BJ (cell line): Measurements from ENCODE around the gene WWOX. TPM values are rescaled to one million over a fixed set of nuclear protein-coding genes. Genes with fewer than 3 reads are reported as not detected.

Experiments used
- CTCF ChIA-PET: fragments of 350-600 bp; formaldehyde crosslinking; extraction: SDS; loops from one replicate; lab custom pipeline; 2021; ENCODE audit warnings: antibody characterized with exemption, inconsistent platforms; lab: Yijun Ruan, JAX
- POLR2A ChIA-PET: fragments of 300-600 bp; sonication (Branson Sonifier 250); formaldehyde crosslinking; extraction: SDS; loops from one replicate; lab custom pipeline; 2021; ENCODE audit warnings: antibody characterized with exemption; lab: Charles Lee
- DNase-seq: peaks from one replicate; pipeline ENCODE4 v3.0.0-alpha.2; 2011; ENCODE audit warnings: low read depth
- H3K27me3 ChIP-seq: 2 replicates; pipeline ENCODE4 v1.6.0; 2011; ENCODE audit warnings: low read length; ENCODE audit not compliant: control insufficient read depth, insufficient read depth
- H3K36me3 ChIP-seq: 2 replicates; pipeline ENCODE4 v1.5.1; 2011; ENCODE audit warnings: low read length; ENCODE audit not compliant: control insufficient read depth, insufficient read depth
- H3K4me3 ChIP-seq: 2 replicates; pipeline ENCODE4 v1.5.1; 2011; ENCODE audit warnings: low read depth, mild to moderate bottlenecking, control low read depth, low read length
- polyA plus RNA-seq: library from polyadenylated mRNA; depleted of rRNA; stranded (reverse); fragments of >200 nt; gene quantifications from 2 replicates; pipeline ENCODE4 v1.2.3, GENCODE V29; 2011
- TF ChIP-seq, protein P1 (sequence below): IDR thresholded peaks from 2 replicates; pipeline ENCODE4 v1.5.1; 2011; ENCODE audit warnings: low read depth, mild to moderate bottlenecking, control low read depth, inconsistent platforms, low read length, moderate library complexity; ENCODE audit not compliant: insufficient read depth

Gene WWOX
- polyA plus RNA-seq, 1 experiment, result 3.1 TPM

DNA sequence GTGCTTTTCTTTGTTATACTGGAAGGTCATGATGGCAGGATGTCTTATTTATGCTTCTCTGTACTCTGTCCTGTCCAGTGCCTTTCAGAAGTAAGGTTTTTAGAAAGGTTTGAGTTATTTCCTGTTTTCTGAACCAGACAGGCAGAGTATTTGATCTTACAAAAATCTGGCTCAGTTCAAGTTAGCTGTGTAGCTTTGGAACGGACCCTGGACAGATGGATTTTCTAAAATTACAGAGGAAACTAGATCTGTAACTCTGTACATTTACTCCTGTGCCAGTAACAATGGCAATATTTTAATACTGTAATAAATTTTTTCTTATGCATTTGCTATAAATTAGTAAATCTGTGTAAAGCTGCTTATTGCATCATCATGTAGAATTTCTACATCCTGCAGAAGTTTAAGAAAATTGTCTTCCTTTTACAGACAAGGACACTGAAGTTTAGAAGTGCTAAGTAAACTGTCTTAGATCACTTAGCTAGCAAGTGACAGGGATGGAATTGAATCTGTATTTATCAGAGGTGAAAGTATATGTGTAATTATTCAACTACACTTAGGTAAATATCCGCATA is 347.6 kb downstream of the WWOX start:
- ChIA-PET POLR2A (no interaction called here), CTCF (interaction anchor here (0.6 kb wide), 1 partner anchor 38 kb away, joined by 3 read pairs; no protein-coding TSS in a partner anchor)
- H3K36me3 ChIP-seq, result no peaks in the 10 kb centered on the region
- DNase-seq, result no peak
- no peaks in the 10 kb centered on the region for H3K27me3 ChIP-seq
- TF ChIP-seq, protein P1, sequence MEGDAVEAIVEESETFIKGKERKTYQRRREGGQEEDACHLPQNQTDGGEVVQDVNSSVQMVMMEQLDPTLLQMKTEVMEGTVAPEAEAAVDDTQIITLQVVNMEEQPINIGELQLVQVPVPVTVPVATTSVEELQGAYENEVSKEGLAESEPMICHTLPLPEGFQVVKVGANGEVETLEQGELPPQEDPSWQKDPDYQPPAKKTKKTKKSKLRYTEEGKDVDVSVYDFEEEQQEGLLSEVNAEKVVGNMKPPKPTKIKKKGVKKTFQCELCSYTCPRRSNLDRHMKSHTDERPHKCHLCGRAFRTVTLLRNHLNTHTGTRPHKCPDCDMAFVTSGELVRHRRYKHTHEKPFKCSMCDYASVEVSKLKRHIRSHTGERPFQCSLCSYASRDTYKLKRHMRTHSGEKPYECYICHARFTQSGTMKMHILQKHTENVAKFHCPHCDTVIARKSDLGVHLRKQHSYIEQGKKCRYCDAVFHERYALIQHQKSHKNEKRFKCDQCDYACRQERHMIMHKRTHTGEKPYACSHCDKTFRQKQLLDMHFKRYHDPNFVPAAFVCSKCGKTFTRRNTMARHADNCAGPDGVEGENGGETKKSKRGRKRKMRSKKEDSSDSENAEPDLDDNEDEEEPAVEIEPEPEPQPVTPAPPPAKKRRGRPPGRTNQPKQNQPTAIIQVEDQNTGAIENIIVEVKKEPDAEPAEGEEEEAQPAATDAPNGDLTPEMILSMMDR, result no peak
- no peak overlapping the region for H3K4me3 ChIP-seq

GRCh38 chr16:78448658-78449271 is 349.3 kb downstream of the WWOX start:
- POLR2A ChIA-PET, result no interaction called here

GRCh38 chr16:78450255-78450654 is 350.8 kb downstream of the WWOX start:
- Histone ChIP-seq H3K36me3 (no peaks in the 10 kb centered on the region), H3K4me3 (no peak overlapping the region), H3K27me3 (no peaks in the 10 kb centered on the region)
- TF ChIP-seq, protein P1, result no peak
- no peak for DNase-seq
- ChIA-PET CTCF (no interaction called here), POLR2A (no interaction called here)

More at GRCh38 chr16:78448658-78449271, 349.3 kb downstream of the WWOX start:
- CTCF ChIA-PET, result no interaction called here
- Histone ChIP-seq H3K36me3 (no peaks in the 10 kb centered on the region), H3K4me3 (no peak overlapping the region), H3K27me3 (no peaks in the 10 kb centered on the region)
- DNase-seq, result no peak
- TF ChIP-seq, protein P1, result no peak

DNA sequence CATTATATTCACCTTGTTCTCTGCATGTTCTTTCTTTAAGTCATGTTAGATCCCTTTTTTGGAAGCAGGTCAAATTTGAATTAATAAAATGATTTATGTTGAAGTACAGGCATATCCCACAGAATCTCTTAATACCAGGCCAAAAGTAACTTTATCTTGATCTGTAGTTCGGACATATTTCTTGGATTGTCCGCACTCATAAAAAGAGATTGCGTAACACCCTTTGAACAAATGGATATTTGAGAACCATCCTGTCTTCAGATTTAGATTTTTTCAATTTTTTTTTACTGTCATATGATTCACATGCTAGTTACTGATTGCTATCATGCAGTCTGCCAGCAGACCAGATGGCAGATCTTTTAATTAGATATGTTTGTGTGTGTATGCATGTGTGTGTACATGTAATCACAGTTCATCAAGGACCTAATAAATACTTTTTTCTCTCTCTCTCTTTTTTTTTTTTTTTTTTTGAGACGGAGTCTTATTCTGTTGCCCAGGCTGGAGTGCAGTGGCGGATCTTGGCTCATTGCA is 352.6 kb downstream of the WWOX start:
- Histone ChIP-seq H3K27me3 (no peaks in the 10 kb centered on the region), H3K36me3 (no peaks in the 10 kb centered on the region), H3K4me3 (no peak overlapping the region)
- ChIA-PET POLR2A (no interaction called here), CTCF (no interaction called here)
- TF ChIP-seq, protein P1, result no peak
- no peak for DNase-seq

DNA sequence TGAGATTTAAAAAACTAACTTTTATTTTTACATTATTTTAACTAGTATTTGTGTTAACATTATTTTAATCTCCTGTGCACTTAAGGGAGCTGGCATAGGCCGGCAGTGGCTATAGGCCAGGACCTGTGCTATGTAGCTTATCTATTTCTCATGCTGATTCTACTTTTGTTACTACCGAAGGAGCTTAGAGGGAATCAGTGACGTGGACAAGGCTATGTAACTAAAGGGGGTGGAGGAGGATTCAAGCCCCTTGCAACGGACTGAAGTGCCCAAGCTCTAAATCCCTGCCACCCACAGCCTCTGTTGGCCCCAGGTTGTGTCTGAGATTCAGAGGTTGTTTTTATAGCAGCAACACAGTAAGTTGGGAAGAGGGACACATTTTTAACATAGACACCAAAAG is 356.4 kb downstream of the WWOX start:
- DNase-seq, result no peak
- CTCF ChIA-PET, result no interaction called here
- no peaks in the 10 kb centered on the region for H3K36me3 ChIP-seq
- no peak overlapping the region for H3K4me3 ChIP-seq
- H3K27me3 ChIP-seq, result no peaks in the 10 kb centered on the region
- TF ChIP-seq, protein P1, result no peak
- POLR2A ChIA-PET, result no interaction called here
